GM21529 (cell line): ENCODE data around the gene GNG7.
A peak's percentile ranks its signal among the peaks of the same experiment; 100 is the strongest.

Experiments used
- ATAC-seq: cut with Tn5 transposase; IDR thresholded peaks from one replicate; pipeline ENCODE4 v1.9.1; 2021; ENCODE audit not compliant: unreplicated experiment

The GNG7 gene

DNA sequence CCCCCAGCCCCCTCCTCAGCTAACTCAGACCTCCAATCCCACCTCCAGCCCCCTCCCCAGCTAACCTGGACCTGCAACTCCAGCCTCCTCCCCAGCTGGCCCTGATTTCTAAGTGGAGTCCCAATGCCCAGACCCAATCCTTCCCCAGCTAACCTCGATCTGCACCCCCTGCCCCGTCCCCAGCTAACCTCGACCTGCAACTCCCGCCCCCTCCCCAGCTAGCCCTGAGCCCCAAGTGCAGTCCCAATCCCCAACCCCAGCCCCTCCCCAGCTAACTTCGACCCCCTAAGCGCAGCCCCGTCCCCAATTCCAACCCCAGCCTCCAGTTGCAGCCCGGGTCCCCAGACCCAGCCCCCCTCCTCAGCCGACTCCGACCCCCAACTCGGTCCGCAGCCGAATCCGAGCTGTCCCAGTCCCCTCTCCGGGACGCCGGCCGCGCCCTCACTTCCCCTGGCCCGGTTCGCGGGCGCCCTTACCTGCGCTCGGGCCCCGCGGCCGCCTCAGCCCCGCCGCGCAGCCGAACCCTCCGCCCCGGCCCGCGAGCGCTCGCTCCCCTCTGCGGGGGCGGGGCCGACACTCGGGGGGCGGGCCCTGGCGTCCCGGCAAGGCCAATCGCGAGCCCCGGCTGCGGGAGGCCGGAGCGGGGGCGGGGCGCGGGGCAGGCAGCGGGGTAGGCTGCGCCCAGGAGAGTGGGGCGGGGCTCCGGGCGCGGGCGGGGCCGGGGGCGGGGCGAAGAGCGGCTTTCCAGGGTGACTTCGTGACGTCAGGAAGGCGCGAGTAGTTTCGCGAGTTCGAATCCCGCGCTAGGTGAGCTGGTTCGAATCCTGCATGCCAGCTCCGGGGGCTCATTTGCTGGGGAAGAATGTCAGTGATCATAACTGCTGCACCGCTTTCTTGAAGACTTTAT is at the start of gene GNG7:
Gene GNG7 (minus strand): TSS at position 525 of the 907 bp plus-strand sequence. CDS start 182,006 bp downstream, outside the sequence.
- ATAC-seq = peak; percentile 58

DNA sequence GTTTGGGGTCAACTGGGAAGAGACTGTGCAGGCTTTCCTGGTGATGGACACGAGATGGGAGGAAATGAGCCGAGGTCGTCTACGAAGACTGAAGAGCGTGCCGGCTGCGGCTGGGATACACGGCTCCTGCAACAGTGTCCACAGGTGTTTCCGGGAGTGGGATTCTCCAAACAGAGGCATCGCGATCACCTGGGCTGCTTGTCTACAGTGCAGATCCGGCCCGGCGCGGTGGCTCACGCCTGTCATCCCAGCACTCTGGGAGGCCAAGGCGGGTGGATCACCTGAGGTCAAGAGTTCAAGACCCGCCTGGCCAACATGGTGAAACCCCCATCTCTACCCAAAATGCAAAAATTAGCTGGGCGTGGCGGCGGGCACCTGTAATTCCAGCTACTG is 48.9 kb upstream of the GNG7 start:
- ATAC-seq = no peak

DNA sequence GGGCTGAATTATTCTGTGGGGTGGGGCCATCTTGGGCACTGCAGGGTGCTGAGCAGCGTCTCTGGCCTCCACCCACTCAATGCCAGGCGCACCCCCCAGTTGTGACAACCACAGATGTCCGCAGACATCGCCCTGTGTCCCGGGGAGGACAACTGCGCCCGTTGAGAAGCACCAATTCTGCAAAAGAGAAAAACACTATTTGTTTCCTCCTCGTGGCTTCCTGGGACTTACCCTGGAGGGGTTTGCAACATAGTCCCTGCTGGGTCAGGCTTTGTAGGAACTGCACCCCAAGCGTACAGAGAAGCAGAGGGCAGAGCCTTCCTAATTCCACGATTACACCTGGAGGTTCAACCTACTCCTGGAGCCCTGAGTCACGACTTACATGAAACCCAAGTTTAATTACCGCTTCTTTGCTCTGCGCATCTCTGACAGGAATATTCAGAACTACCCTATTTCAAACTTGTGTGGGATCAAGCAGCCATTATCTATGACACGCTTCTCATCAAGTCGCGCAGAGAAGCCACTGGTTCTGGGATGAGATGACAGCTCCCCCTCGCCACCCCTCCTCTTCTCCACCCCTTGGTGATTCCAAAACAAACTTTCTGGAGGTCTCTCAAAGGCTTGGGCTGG is 48.4 kb upstream of the GNG7 start:
- ATAC-seq = no peak

DNA sequence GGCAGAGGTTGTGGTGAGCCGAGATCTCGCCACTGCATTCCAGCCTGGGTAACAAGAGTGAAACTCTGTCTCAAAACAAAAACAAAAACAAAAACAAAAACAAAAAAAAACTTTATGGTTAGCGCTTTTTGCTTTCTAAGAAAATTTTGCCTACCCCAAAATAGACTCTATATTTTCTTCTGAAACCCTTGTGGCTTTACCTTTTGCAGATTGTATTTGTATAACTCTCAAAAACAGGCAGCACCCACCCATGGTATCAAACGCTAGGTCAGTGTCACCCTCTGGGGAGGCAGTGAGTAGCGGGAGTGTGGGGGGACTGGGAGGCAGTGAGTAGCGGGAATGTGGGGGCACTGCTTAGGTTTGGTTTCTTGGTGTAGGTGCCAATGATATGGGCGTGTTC is 44.9 kb upstream of the GNG7 start:
- ATAC-seq = no peak

DNA sequence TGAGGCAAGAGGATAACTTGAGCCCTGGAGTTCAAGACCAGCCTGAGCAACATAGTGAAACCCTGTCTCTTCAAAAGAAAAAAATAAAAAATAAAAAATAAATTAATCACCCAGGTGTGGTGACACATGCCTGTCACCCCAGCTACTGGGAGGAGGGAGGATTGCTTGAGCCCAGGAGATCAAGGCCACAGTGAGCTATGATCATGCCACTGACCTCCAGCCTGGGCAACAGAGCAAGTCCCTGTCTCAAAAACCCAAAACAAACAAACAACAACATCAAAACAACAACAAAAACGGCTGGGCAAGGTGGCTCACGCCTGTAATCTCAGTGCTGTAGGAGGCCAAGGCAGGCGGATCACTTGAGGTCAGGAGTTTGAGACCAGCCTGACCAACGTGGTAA is 41.6 kb upstream of the GNG7 start:
- ATAC-seq = no peak

DNA sequence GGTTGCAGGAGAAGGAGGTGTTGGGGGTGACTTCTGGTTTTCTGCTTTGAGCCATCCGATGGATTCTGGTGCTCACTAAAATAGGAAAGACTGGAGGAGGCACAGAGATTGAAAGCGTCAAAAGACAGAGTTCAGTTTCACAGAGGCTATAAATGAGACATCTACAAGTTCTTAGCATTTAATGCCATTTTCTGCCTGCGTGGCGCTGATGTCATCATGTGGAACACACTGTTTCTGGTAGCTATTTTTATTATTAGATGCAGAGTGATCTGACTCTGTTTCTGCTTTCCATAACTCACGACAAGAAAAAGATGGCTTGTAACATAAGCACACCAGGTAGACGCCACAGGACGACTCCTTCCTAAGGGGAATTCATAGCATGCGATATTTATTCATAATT is 40.6 kb upstream of the GNG7 start:
- no peak for ATAC-seq

DNA sequence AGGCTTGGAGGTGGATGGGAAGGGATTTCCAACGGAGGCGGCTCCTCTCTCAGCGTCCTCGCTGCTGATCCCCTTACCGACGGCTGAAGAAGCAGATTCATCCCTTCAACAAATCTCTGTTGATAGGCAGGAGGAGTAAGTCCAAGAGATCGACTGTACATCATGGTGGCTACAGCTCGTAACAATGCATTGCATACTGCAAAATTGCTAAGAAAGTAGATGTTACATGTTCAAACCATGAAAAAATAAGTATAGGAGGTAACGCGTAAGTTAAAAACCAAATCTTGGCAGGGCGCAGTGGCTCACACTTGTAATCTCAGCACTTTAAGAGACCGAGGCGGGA is 37.8 kb upstream of the GNG7 start:
- ATAC-seq = no peak

DNA sequence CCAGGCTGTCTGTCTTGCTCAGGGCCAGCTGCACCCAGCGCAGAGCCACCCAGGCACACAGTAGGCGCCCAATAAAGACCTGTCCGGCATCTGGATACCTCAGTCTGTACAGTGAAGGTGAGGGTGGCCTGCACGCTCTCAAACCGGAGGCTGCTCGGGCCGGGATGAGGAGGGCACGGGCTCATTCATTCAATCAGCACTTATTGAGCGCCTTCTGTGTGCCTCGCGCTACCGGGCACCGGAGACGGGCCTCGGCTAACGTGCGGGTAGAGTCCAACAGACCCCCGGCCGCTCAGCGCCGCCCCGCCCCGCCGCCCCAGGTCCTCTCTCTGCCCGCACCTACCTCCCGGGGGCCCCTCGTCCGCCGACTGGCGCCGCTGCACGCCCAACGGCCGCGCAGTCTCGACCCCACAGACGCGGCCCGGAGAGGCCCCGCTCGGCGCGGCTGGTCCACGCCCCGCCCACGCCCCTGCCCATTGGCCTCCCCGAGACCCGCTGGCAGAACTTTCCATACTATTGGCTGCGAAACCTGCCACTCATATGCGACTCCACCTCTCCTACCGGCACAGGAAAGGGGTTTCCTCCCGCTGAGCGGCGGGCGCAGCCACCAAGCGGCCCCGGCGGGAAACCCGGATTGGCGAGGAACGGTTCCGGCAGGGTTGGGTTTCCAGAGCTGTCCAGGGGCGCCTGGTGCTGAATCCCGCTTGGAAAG is 37.3 kb upstream of the GNG7 start, which contains the start of gene SLC39A3:
Gene SLC39A3 (minus strand): TSS at position 416 of the 712 bp plus-strand sequence. CDS start 2,760 bp downstream, outside the sequence.
- ATAC-seq = peak; percentile 93

DNA sequence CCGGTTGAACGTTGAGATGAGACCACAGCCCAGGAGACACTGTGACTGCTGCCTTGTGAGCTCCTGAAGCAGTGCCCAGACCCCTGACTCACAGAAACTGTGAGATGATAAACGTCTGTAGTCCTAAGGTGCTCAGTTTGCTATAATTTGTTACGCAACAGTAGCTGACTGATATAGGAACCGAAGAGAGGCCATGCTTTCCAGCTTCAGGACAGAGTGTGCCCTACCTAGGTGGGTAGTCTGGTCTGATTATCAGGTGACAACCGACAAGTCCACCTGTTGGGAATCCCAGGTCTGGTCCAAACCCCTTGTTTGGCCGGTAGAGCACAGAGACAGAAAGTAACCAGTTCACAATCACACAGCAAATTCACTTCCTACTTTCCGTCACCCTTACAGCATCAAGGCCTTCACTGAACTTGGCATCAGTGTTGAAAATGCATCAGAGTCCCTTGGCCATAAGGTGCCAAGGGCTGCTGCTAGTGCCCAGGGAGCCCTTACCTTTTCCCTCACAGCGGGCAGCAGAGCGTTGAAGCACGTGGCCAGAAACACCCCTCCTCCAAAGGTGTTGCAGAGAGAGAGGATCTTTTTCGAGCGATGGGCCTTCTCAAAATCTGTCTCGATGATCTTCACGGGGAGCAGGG is 34.2 kb upstream of the GNG7 start:
- ATAC-seq = no peak

DNA sequence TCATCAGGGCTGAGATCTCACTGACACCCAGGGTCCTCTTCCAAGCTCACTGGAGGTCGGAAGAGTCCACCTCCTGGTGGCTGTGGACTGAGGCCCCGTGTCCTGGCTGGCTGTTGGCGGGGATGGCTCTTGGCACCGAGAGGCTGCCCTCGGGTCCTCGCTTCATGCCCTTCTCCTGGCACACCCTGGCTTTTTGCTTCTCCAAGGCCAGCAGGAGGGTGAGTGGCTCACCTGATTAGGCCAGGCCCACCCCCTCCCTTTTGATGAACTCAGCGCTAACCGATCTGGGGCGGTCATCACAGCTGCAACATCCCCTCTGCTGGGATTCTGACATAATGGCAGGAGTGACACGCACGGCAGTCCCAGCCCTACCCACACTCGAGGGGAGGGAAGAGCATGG is 32.9 kb upstream of the GNG7 start:
- no peak for ATAC-seq

DNA sequence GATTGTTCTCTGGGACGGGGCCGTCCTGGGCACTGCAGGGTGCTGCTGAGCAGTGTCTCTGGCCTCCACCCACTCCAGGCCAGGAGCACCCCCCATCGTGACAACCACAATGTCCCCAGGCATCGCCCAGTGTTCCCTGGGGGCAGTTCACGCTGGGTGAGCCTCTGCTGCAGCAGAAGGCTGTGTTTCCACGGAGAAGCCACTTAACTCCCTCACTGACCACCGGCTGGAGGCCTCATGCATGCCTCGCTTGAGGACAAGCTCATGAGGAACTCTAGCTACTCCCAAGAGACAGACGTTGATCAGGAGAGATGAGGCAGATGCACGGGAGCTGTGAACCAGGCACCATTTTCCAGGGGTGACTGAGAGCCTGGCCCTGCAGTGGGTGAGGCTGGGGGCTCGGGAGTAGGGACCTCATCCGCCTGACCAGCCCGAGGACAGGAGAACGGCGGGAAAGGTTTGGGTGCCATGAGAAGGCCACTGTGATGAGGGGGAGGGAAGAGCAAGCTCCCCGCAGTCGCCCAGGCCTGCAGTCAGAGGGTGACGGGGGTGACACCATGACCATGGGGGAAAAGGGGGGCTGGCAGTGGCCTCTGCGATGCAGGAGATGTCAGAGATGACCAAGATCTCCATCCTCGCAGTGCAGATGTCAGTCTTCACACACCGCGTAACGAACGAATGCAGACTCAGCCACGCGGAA is 32.2 kb upstream of the GNG7 start:
- ATAC-seq = no peak

DNA sequence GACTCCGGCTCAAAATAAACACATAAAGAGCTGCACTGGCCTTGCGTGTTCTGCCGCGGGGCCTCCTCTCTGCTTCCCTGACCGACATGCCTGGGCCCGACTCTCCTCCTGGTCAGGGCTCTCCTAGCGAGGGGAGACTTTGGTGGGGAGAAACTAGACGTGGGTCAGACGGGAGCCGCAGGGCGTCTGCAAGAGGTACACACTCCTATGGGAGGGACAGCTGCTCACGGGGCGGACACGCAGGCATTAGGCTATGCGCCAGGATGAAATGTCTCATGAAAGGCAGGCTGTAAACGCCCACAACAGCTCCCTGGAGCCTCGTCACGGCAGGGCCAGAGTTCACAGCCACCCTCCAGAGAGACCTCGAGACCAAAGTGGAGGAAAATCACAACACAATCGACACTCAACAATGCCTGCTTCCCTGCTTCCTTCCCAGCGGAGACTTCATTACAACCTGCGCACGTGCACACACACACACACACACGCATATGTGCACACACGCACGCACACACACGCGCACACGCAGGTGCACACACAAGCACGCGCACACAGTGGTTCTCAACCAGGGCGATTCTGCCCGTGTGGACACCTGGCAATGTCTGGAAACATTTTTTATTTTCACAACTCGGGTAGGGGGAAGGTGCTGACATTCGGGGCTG is 31.6 kb upstream of the GNG7 start:
- ATAC-seq = no peak

DNA sequence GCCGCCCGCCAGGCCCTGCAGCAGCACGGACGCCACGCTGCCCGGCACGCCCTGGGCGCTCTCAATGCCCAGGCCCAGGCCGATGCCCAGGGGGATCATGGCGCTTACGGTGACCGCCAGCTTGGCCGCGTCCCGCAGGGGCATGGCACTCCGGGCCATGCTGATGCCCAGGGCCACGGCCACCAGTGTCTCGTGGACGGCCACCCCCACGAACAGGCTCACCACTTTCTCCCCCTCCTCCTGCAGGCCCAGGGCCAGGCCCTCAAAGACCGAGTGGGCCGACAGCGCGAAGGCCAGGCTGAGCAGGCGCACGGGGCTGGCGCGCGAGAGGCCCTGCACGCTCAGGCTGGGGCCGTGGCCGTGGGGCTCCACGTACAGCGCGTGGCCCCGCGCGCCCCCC is 30.4 kb upstream of the GNG7 start:
- ATAC-seq = no peak

DNA sequence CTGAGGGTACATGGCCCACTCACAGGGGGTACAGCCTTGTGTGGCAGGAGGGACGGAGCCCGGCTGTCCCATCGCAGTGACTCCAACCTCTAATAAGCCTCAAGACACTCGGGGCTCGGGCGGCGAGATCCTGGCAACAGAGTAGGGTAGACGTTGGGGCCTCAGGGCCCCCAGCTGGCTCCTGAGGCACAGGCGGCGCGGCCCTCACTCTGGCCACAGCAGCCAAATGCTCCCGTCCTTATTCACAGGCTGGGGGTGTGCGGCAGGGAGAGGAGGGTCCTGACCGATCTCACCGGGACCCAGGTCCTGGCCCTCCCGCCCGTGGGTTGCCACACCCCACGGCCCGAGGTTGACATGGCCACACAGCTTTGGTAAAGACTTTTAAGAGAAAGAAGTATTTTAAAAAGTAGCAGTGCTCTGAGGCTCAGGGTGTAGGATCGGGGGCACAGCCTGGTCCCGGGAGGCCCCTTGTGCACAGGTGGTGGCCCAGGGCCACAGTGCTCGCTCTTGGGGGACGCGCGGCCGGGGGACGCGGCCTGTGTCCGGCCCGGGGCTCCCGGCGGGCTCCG is 29.7 kb upstream of the GNG7 start:
- ATAC-seq = no peak

DNA sequence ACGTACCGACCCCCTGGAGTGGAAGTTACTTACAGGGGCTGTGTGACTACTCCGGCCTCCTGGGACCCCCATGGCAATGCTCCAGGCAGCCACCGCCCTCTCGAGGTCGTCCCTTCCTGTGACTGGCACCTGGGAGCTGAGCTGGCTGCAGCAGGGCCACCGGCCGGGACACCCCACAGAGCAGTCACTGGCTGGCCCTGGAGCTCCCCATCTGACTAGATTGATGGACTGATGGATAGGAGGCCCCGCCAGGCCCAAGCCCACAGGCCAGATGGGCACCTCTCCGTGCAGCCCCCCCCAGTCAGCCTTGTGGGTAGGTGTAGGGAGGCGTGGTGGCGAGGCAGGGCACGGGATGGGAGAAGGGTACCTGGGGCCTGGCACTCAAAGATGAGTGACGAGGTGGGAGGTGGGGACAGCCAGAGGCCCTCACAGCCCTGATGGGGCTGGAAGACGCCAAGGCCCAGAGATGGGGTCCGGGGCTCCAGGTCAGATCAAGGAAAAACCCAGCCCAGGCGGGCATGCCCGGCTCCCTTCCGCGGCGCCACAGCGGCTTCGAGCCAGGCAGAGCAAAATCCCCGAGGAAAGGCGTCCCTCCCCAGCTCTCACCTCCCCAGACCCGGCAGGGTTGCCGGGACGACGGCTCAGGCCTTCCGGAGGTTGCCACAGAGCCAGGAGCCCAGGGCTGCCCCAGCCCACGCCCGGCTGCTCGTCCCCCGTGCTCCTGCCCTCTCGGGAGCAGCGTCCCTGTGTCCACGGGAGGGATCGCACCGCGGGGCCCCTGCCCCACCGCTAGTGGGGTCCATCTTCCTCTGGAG is 28.9 kb upstream of the GNG7 start:
- no peak for ATAC-seq

DNA sequence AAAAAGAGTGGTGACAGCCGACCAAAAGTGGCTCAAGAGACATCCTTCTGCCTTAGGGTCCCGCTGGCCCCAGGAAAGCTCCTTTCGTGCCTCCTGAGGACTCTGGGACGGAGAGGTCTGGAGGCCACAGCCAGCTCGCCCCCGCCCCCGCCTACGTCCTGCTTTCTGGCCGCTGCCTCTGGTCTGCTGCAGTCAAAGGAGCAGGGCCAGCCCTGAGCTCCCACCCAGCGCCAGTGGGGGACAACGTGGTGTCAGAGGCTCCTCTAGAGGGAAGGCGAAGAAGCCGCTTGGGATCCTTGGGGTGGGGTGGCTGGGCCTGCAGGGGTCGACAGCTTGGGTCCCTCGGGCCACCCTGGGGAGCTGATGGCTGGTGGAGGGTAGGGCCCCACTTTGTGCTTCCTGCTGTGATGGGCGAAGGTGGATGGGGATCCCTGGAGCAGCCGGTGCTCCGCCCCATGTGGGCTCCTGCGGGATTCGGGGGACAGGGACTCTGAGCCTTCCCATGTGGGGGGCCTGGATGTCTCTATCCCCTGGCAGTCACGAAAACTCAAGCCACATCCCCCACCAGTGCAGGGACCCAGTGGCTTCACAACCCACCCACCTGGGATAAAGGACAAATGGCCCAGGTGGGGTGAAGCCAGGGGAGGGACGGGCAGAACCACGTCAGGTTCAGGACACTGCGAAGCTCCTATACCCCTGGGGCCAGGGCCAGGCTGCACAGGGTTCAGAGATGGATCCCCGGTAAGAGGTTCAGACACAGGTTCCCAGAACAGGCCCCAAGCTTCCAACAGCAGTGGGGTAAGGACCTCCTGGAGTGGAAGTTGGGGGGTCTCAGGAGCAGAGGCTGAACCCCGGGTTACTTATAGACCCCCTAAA is 27.7 kb upstream of the GNG7 start:
- ATAC-seq = no peak

DNA sequence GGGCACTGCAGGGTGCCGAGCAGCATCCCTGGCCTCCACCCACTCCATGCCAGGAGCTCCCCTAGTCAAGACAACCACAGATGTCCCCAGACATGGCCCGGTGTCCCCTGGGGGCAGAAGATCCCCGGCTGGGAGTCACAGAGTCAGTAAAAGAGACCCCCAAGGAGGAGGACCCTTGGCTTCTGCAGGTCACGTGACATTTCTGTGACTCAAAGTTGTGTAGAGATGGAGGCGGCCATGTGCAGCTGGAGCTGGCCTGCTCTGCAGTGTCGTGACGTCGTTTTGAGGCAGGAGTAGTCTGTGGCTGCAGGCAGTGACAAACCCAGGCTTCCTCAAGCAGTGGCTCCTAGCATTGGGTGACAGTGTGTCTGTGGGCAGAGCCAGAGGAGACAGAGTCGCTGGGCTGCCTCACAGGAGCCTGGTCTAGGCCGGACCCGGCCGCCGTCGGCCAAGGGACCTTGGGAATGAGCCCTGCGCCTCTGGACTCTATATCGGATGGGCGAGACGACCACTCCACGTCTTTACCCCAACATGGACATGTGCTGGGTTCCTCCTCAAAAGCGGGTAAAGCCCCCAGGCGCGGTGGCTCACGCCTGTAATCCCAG is 26.4 kb upstream of the GNG7 start:
- no peak for ATAC-seq

DNA sequence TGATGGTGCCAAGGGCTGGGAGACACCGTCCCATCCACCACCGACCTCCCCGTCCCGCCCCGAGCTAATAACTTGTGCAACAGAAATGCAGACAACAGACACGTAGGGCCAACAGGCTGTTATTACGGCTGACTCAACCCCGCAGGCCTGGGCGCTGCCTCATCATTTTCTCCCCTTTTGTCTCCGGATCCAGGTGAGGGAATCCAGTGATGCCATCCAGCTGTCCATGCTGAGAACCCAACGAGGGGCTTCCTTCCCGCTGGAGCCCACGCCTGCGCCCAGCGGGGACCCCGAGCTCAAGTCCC is 25.1 kb upstream of the GNG7 start:
- ATAC-seq = no peak
